ENCODE results near the gene TGDS. TPM values are rescaled to one million over a fixed set of nuclear protein-coding genes. Genes with fewer than 3 reads are reported as not detected.
"Not testable (repeated sequence)": the region's sequence is repeated elsewhere in the genome, so short reads cannot be mapped to it uniquely, and the experiment has no call there.

Gene TGDS
- polyA plus RNA-seq, result 1 to 10 TPM; 5.2 to 6.1 TPM

- peak within 1 kb of the TSS; percentile 84 to 92 for H3K27ac ChIP-seq (ENCODE audit: low read depth in 2 of 2, low read length in 1 of 2)
- peaks cover 0 to 4% of the 10 kb centered on the region in 2 donors for H3K4me1 ChIP-seq (ENCODE audit: control insufficient read depth in 2 of 2, insufficient read depth in 2 of 2, low read length in 1 of 2)
- H3K4me3 ChIP-seq (ENCODE audit: low read depth in 1 of 2, low read length in 2 of 2), result peak within 1 kb of the TSS; percentile 94 to 96
- no peaks in the 10 kb centered on the region for H3K27me3 ChIP-seq (ENCODE audit: control insufficient read depth in 1 of 2, insufficient read depth in 2 of 2, low read length in 2 of 2)
- peaks cover 0 to 3% of the 10 kb centered on the region in 2 donors for H3K36me3 ChIP-seq (ENCODE audit: control insufficient read depth in 2 of 2, insufficient read depth in 2 of 2, low read length in 1 of 2)
- no peaks in the 10 kb centered on the region for H3K9me3 ChIP-seq (ENCODE audit: control insufficient read depth in 2 of 2, insufficient read depth in 1 of 2, low read depth in 1 of 2, low read length in 1 of 2)
- WGBS, 2 donors, result 0% methylated on average over 41 of the region's 41 CpGs
Measured at GRCh38 chr13:94595950-94596574, at the start of gene TGDS. Gene TGDS, minus strand, starts transcription at chr13:94596152. Its CDS starts 16 bp downstream, at chr13:94596136.

- WGBS, 2 donors, result 13 to 19% methylated on average over 3 of the region's 3 CpGs
Measured at GRCh38 chr13:94641409-94641941, 45.5 kb upstream of the TGDS start.

GRCh38 chr13:94640721-94641120 is 44.8 kb upstream of the TGDS start:
- Histone ChIP-seq H3K4me1 (ENCODE audit: control insufficient read depth in 2 of 2, insufficient read depth in 2 of 2, low read length in 1 of 2) (no peaks in the 10 kb centered on the region), H3K27ac (ENCODE audit: low read depth in 2 of 2, low read length in 1 of 2) (no peak overlapping the region), H3K27me3 (ENCODE audit: control insufficient read depth in 1 of 2, insufficient read depth in 2 of 2, low read length in 2 of 2) (no peaks in the 10 kb centered on the region), H3K9me3 (ENCODE audit: control insufficient read depth in 2 of 2, insufficient read depth in 1 of 2, low read depth in 1 of 2, low read length in 1 of 2) (no peaks in the 10 kb centered on the region), H3K36me3 (ENCODE audit: control insufficient read depth in 2 of 2, insufficient read depth in 2 of 2, low read length in 1 of 2) (no peaks in the 10 kb centered on the region), H3K4me3 (ENCODE audit: low read depth in 1 of 2, low read length in 2 of 2) (no peak overlapping the region)
- WGBS, 2 donors, result 30 to 40% methylated on average over 2 of the region's 2 CpGs

More at GRCh38 chr13:94641409-94641941, 45.5 kb upstream of the TGDS start:
- H3K27ac ChIP-seq (ENCODE audit: low read depth in 2 of 2, low read length in 1 of 2), result peak overlapping the region in 1 of 2 donors; percentile 34
- no peaks in the 10 kb centered on the region for H3K9me3 ChIP-seq (ENCODE audit: control insufficient read depth in 2 of 2, insufficient read depth in 1 of 2, low read depth in 1 of 2, low read length in 1 of 2)
- H3K4me3 ChIP-seq (ENCODE audit: low read depth in 1 of 2, low read length in 2 of 2), result no peak overlapping the region
- no peaks in the 10 kb centered on the region for H3K4me1 ChIP-seq (ENCODE audit: control insufficient read depth in 2 of 2, insufficient read depth in 2 of 2, low read length in 1 of 2)
- H3K36me3 ChIP-seq (ENCODE audit: control insufficient read depth in 2 of 2, insufficient read depth in 2 of 2, low read length in 1 of 2), result no peaks in the 10 kb centered on the region
- no peaks in the 10 kb centered on the region for H3K27me3 ChIP-seq (ENCODE audit: control insufficient read depth in 1 of 2, insufficient read depth in 2 of 2, low read length in 2 of 2)

GRCh38 chr13:94637677-94638076 is 41.7 kb upstream of the TGDS start:
- not testable (repeated sequence) for H3K4me3 ChIP-seq (ENCODE audit: low read depth in 1 of 2, low read length in 2 of 2); H3K27me3 ChIP-seq (ENCODE audit: control insufficient read depth in 1 of 2, insufficient read depth in 2 of 2, low read length in 2 of 2); H3K9me3 ChIP-seq (ENCODE audit: control insufficient read depth in 2 of 2, insufficient read depth in 1 of 2, low read depth in 1 of 2, low read length in 1 of 2); H3K4me1 ChIP-seq (ENCODE audit: control insufficient read depth in 2 of 2, insufficient read depth in 2 of 2, low read length in 1 of 2); H3K36me3 ChIP-seq (ENCODE audit: control insufficient read depth in 2 of 2, insufficient read depth in 2 of 2, low read length in 1 of 2); H3K27ac ChIP-seq (ENCODE audit: low read depth in 2 of 2, low read length in 1 of 2)
- WGBS, 2 donors, result 98 to 99% methylated on average over 3 of the region's 3 CpGs

GRCh38 chr13:94636942-94637578 is 41.1 kb upstream of the TGDS start:
- H3K36me3 ChIP-seq (ENCODE audit: control insufficient read depth in 2 of 2, insufficient read depth in 2 of 2, low read length in 1 of 2), result no peaks in the 10 kb centered on the region
- H3K27ac ChIP-seq (ENCODE audit: low read depth in 2 of 2, low read length in 1 of 2), result no peak overlapping the region
- H3K9me3 ChIP-seq (ENCODE audit: control insufficient read depth in 2 of 2, insufficient read depth in 1 of 2, low read depth in 1 of 2, low read length in 1 of 2), result no peaks in the 10 kb centered on the region
- no peak overlapping the region for H3K4me3 ChIP-seq (ENCODE audit: low read depth in 1 of 2, low read length in 2 of 2)
- no peaks in the 10 kb centered on the region for H3K27me3 ChIP-seq (ENCODE audit: control insufficient read depth in 1 of 2, insufficient read depth in 2 of 2, low read length in 2 of 2)
- WGBS, 2 donors, result 68 to 71% methylated on average over 1 of the region's 1 CpG
- H3K4me1 ChIP-seq (ENCODE audit: control insufficient read depth in 2 of 2, insufficient read depth in 2 of 2, low read length in 1 of 2), result no peaks in the 10 kb centered on the region

GRCh38 chr13:94636096-94636495 is 40.1 kb upstream of the TGDS start:
- H3K4me3 ChIP-seq (ENCODE audit: low read depth in 1 of 2, low read length in 2 of 2); H3K27me3 ChIP-seq (ENCODE audit: control insufficient read depth in 1 of 2, insufficient read depth in 2 of 2, low read length in 2 of 2); H3K27ac ChIP-seq (ENCODE audit: low read depth in 2 of 2, low read length in 1 of 2); H3K4me1 ChIP-seq (ENCODE audit: control insufficient read depth in 2 of 2, insufficient read depth in 2 of 2, low read length in 1 of 2); H3K36me3 ChIP-seq (ENCODE audit: control insufficient read depth in 2 of 2, insufficient read depth in 2 of 2, low read length in 1 of 2); H3K9me3 ChIP-seq (ENCODE audit: control insufficient read depth in 2 of 2, insufficient read depth in 1 of 2, low read depth in 1 of 2, low read length in 1 of 2): not testable (repeated sequence)
- 76 to 81% methylated on average over 5 of the region's 5 CpGs for WGBS, 2 donors

GRCh38 chr13:94632226-94632980 is 36.5 kb upstream of the TGDS start:
- H3K36me3 ChIP-seq (ENCODE audit: control insufficient read depth in 2 of 2, insufficient read depth in 2 of 2, low read length in 1 of 2), result peaks cover 0 to 5% of the 10 kb centered on the region in 2 donors

GRCh38 chr13:94630858-94631257 is 34.9 kb upstream of the TGDS start:
- Histone ChIP-seq H3K4me1 (ENCODE audit: control insufficient read depth in 2 of 2, insufficient read depth in 2 of 2, low read length in 1 of 2) (no peaks in the 10 kb centered on the region), H3K4me3 (ENCODE audit: low read depth in 1 of 2, low read length in 2 of 2) (no peak overlapping the region), H3K9me3 (ENCODE audit: control insufficient read depth in 2 of 2, insufficient read depth in 1 of 2, low read depth in 1 of 2, low read length in 1 of 2) (no peaks in the 10 kb centered on the region), H3K27me3 (ENCODE audit: control insufficient read depth in 1 of 2, insufficient read depth in 2 of 2, low read length in 2 of 2) (no peaks in the 10 kb centered on the region), H3K27ac (ENCODE audit: low read depth in 2 of 2, low read length in 1 of 2) (no peak overlapping the region), H3K36me3 (ENCODE audit: control insufficient read depth in 2 of 2, insufficient read depth in 2 of 2, low read length in 1 of 2) (peaks cover 0 to 5% of the 10 kb centered on the region in 2 donors)
- WGBS, 2 donors, result 78 to 88% methylated on average over 2 of the region's 2 CpGs

More at GRCh38 chr13:94632226-94632980, 36.5 kb upstream of the TGDS start:
- H3K27me3 ChIP-seq (ENCODE audit: control insufficient read depth in 1 of 2, insufficient read depth in 2 of 2, low read length in 2 of 2), result no peaks in the 10 kb centered on the region
- no peaks in the 10 kb centered on the region for H3K9me3 ChIP-seq (ENCODE audit: control insufficient read depth in 2 of 2, insufficient read depth in 1 of 2, low read depth in 1 of 2, low read length in 1 of 2)
- no peaks in the 10 kb centered on the region for H3K4me1 ChIP-seq (ENCODE audit: control insufficient read depth in 2 of 2, insufficient read depth in 2 of 2, low read length in 1 of 2)
- WGBS, 2 donors, result 92 to 96% methylated on average over 3 of the region's 3 CpGs
- H3K4me3 ChIP-seq (ENCODE audit: low read depth in 1 of 2, low read length in 2 of 2), result no peak overlapping the region
- no peak overlapping the region for H3K27ac ChIP-seq (ENCODE audit: low read depth in 2 of 2, low read length in 1 of 2)

- WGBS, 2 donors, result 82 to 86% methylated on average over 4 of the region's 4 CpGs
- H3K36me3 ChIP-seq (ENCODE audit: control insufficient read depth in 2 of 2, insufficient read depth in 2 of 2, low read length in 1 of 2), result no peaks in the 10 kb centered on the region
Measured at GRCh38 chr13:94623316-94623715, 27.4 kb upstream of the TGDS start.

More at GRCh38 chr13:94623316-94623715, 27.4 kb upstream of the TGDS start:
- H3K27ac ChIP-seq (ENCODE audit: low read depth in 2 of 2, low read length in 1 of 2), result no peak overlapping the region
- H3K27me3 ChIP-seq (ENCODE audit: control insufficient read depth in 1 of 2, insufficient read depth in 2 of 2, low read length in 2 of 2), result no peaks in the 10 kb centered on the region
- no peaks in the 10 kb centered on the region for H3K4me1 ChIP-seq (ENCODE audit: control insufficient read depth in 2 of 2, insufficient read depth in 2 of 2, low read length in 1 of 2)
- no peaks in the 10 kb centered on the region for H3K9me3 ChIP-seq (ENCODE audit: control insufficient read depth in 2 of 2, insufficient read depth in 1 of 2, low read depth in 1 of 2, low read length in 1 of 2)
- no peak overlapping the region for H3K4me3 ChIP-seq (ENCODE audit: low read depth in 1 of 2, low read length in 2 of 2)
